MG63 (cell line): ENCODE measurements around the gene DCLK1. TPM values are rescaled to one million over a fixed set of nuclear protein-coding genes. Genes with fewer than 3 reads are reported as not detected.
A peak's percentile ranks its signal among the peaks of the same experiment; 100 is the strongest.

Experiments used
- DNase-seq: peaks from one replicate; pipeline ENCODE4 v3.0.0-alpha.2; 2020
- H3K27me3 ChIP-seq: fragments of 250-450 bp; sonication (Bioruptor Pico); 2 replicates; pipeline ENCODE4 v1.5.1; 2020; ENCODE audit warnings: mild to moderate bottlenecking, moderate library complexity
- H3K36me3 ChIP-seq: fragments of 250-450 bp; sonication (Bioruptor Pico); 2 replicates; pipeline ENCODE4 v1.5.1; 2020; ENCODE audit warnings: mild to moderate bottlenecking, moderate library complexity
- H3K4me3 ChIP-seq: fragments of 250-450 bp; sonication (Bioruptor Pico); 2 replicates; pipeline ENCODE4 v1.5.1; 2020; ENCODE audit warnings: mild to moderate bottlenecking, moderate library complexity
- H3K9me3 ChIP-seq: fragments of 250-450 bp; sonication (Bioruptor Pico); 2 replicates; pipeline ENCODE4 v1.5.1; 2020; ENCODE audit warnings: mild to moderate bottlenecking, moderate library complexity
- total RNA-seq: library from RNA; depleted of rRNA; stranded (reverse); fragments of >200 nt; shearing (Covaris generic); gene quantifications from 2 replicates; pipeline ENCODE4 v1.2.3, GENCODE V29; 2014; ENCODE audit warnings: low replicate concordance

The DCLK1 gene
- total RNA-seq, 1 experiment from 2014 or later: 7.0 TPM

GRCh38 chr13:36033035-36033434 lies 98.1 kb downstream of the DCLK1 start:
- no peaks in the 10 kb centered on the region for H3K27me3 ChIP-seq
- DNase-seq: no peak
- no peaks in the 10 kb centered on the region for H3K9me3 ChIP-seq
- H3K36me3 ChIP-seq: no peaks in the 10 kb centered on the region
- no peak overlapping the region for H3K4me3 ChIP-seq

GRCh38 chr13:36031490-36031889 lies 99.7 kb downstream of the DCLK1 start:
- no peaks in the 10 kb centered on the region for H3K27me3 ChIP-seq
- DNase-seq: no peak
- no peaks in the 10 kb centered on the region for H3K9me3 ChIP-seq
- no peaks in the 10 kb centered on the region for H3K36me3 ChIP-seq
- no peak overlapping the region for H3K4me3 ChIP-seq

GRCh38 chr13:36030670-36031331 lies 100.4 kb downstream of the DCLK1 start:
- peak; percentile 4 for DNase-seq
- H3K36me3 ChIP-seq: no peaks in the 10 kb centered on the region
- no peaks in the 10 kb centered on the region for H3K9me3 ChIP-seq
- H3K4me3 ChIP-seq: no peak overlapping the region
- H3K27me3 ChIP-seq: no peaks in the 10 kb centered on the region

- no peak for DNase-seq
These were observed 102.0 kb downstream of the DCLK1 start for GRCh38 chr13:36029166-36029565.

GRCh38 chr13:36028359-36029025 lies 102.7 kb downstream of the DCLK1 start:
- Histone ChIP-seq H3K9me3 (no peaks in the 10 kb centered on the region), H3K36me3 (no peaks in the 10 kb centered on the region), H3K4me3 (no peak overlapping the region), H3K27me3 (no peaks in the 10 kb centered on the region)
- no peak for DNase-seq

More at GRCh38 chr13:36029166-36029565, 102.0 kb downstream of the DCLK1 start:
- no peaks in the 10 kb centered on the region for H3K36me3 ChIP-seq
- no peaks in the 10 kb centered on the region for H3K27me3 ChIP-seq
- no peaks in the 10 kb centered on the region for H3K9me3 ChIP-seq
- no peak overlapping the region for H3K4me3 ChIP-seq

- Histone ChIP-seq H3K4me3 (no peak overlapping the region), H3K9me3 (no peaks in the 10 kb centered on the region), H3K36me3 (no peaks in the 10 kb centered on the region), H3K27me3 (no peaks in the 10 kb centered on the region)
- DNase-seq: no peak
These were observed 104.7 kb downstream of the DCLK1 start for GRCh38 chr13:36026531-36026930.

GRCh38 chr13:36014763-36015162 lies 116.4 kb downstream of the DCLK1 start:
- peaks cover 2% of the 10 kb centered on the region; the same call in 1 of the 2 replicates for H3K9me3 ChIP-seq
- no peaks in the 10 kb centered on the region for H3K36me3 ChIP-seq
- no peaks in the 10 kb centered on the region for H3K27me3 ChIP-seq
- no peak overlapping the region for H3K4me3 ChIP-seq
- DNase-seq: no peak

- no peak for DNase-seq
- Histone ChIP-seq H3K9me3 (no peaks in the 10 kb centered on the region), H3K27me3 (no peaks in the 10 kb centered on the region), H3K4me3 (no peak overlapping the region), H3K36me3 (no peaks in the 10 kb centered on the region)
These were observed 124.1 kb downstream of the DCLK1 start for GRCh38 chr13:36006894-36007675.

GRCh38 chr13:36006347-36006746 lies 124.8 kb downstream of the DCLK1 start:
- no peak for DNase-seq
- no peak overlapping the region for H3K4me3 ChIP-seq
- H3K36me3 ChIP-seq: no peaks in the 10 kb centered on the region
- H3K27me3 ChIP-seq: no peaks in the 10 kb centered on the region
- H3K9me3 ChIP-seq: no peaks in the 10 kb centered on the region

GRCh38 chr13:36001561-36001960 lies 129.6 kb downstream of the DCLK1 start:
- Histone ChIP-seq H3K4me3 (no peak overlapping the region), H3K27me3 (no peaks in the 10 kb centered on the region), H3K9me3 (no peaks in the 10 kb centered on the region), H3K36me3 (no peaks in the 10 kb centered on the region)
- DNase-seq: no peak

GRCh38 chr13:36000028-36000427 lies 131.2 kb downstream of the DCLK1 start:
- H3K9me3 ChIP-seq: no peaks in the 10 kb centered on the region
- no peak for DNase-seq
- H3K4me3 ChIP-seq: no peak overlapping the region
- H3K27me3 ChIP-seq: no peaks in the 10 kb centered on the region
- H3K36me3 ChIP-seq: no peaks in the 10 kb centered on the region

GRCh38 chr13:35996360-35996759 lies 134.8 kb downstream of the DCLK1 start:
- Histone ChIP-seq H3K9me3 (no peaks in the 10 kb centered on the region), H3K4me3 (no peak overlapping the region), H3K36me3 (no peaks in the 10 kb centered on the region), H3K27me3 (no peaks in the 10 kb centered on the region)
- DNase-seq: no peak

- Histone ChIP-seq H3K9me3 (no peaks in the 10 kb centered on the region), H3K27me3 (no peaks in the 10 kb centered on the region), H3K4me3 (no peak overlapping the region), H3K36me3 (no peaks in the 10 kb centered on the region)
- DNase-seq: no peak
These were observed 136.0 kb downstream of the DCLK1 start for GRCh38 chr13:35995136-35995535.

- Histone ChIP-seq H3K27me3 (no peaks in the 10 kb centered on the region), H3K9me3 (no peaks in the 10 kb centered on the region), H3K36me3 (no peaks in the 10 kb centered on the region), H3K4me3 (no peak overlapping the region)
- peak; percentile 94 for DNase-seq
These were observed 136.8 kb downstream of the DCLK1 start for GRCh38 chr13:35994131-35994966.

- DNase-seq: no peak
- Histone ChIP-seq H3K9me3 (no peaks in the 10 kb centered on the region), H3K36me3 (no peaks in the 10 kb centered on the region), H3K27me3 (no peaks in the 10 kb centered on the region), H3K4me3 (no peak overlapping the region)
These were observed 137.5 kb downstream of the DCLK1 start for GRCh38 chr13:35993686-35994085.

- no peak for DNase-seq
- Histone ChIP-seq H3K4me3 (no peak overlapping the region), H3K9me3 (no peaks in the 10 kb centered on the region), H3K36me3 (no peaks in the 10 kb centered on the region), H3K27me3 (no peaks in the 10 kb centered on the region)
These were observed 138.2 kb downstream of the DCLK1 start for GRCh38 chr13:35992964-35993363.

- no peak overlapping the region for H3K4me3 ChIP-seq
- no peaks in the 10 kb centered on the region for H3K27me3 ChIP-seq
- no peaks in the 10 kb centered on the region for H3K9me3 ChIP-seq
- DNase-seq: no peak
- H3K36me3 ChIP-seq: no peaks in the 10 kb centered on the region
These were observed 141.0 kb downstream of the DCLK1 start for GRCh38 chr13:35990196-35990595.
